CD4-positive, alpha-beta T cell (primary cell): ENCODE results near the gene ADK. TPM values are rescaled to one million over a fixed set of nuclear protein-coding genes. Genes with fewer than 3 reads are reported as not detected.

ENCODE experiments used
- ATAC-seq: fragments of 200-7000 bp; cut with Tn5 transposase; one replicate; pipeline ENCODE4 v1.10.0; 2022; ENCODE audit warnings: mild to moderate bottlenecking; ENCODE audit not compliant: poor library complexity
- CTCF ChIA-PET: fragments of 350-600 bp; sonication (Branson Sonifier 250); formaldehyde crosslinking; loops from one replicate; lab custom pipeline; 2021; ENCODE audit warnings: antibody characterized with exemption, inconsistent platforms; lab: Charles Lee
- POLR2A ChIA-PET: fragments of 350-600 bp; sonication (Branson Sonifier 250); formaldehyde crosslinking; loops from one replicate; lab custom pipeline; 2021; ENCODE audit warnings: antibody characterized with exemption, inconsistent platforms; lab: Charles Lee
- DNase-seq, 14 experiments: peaks; one replicate each; pipeline ENCODE4 v3.0.0-alpha.2; 2013 to 2020; ENCODE audit warnings: mixed read lengths in 2 of 14
- H3K27ac ChIP-seq, 2 donors: one replicate each; pipeline versions ENCODE4 v1.5.1 to v1.7.0; 2013; ENCODE audit warnings: low read length in 2 of 2, low read depth in 1 of 2, mild to moderate bottlenecking in 1 of 2
- H3K27me3 ChIP-seq, 2 experiments: 1 replicate in 1 of 2; 2 replicates in 1 of 2; pipeline versions ENCODE4 v1.6.1 to v1.7.0; 2013; ENCODE audit warnings: low read length in 2 of 2, control low read depth in 1 of 2, mild to moderate bottlenecking in 1 of 2, moderate library complexity in 1 of 2; ENCODE audit not compliant: insufficient read depth in 2 of 2, control insufficient read depth in 1 of 2
- H3K36me3 ChIP-seq: one replicate; pipeline ENCODE4 v1.6.1; 2013; ENCODE audit warnings: low read length, control low read depth; ENCODE audit not compliant: insufficient read depth
- H3K4me1 ChIP-seq: one replicate; pipeline ENCODE4 v1.6.1; 2013; ENCODE audit warnings: low read length, control low read depth; ENCODE audit not compliant: insufficient read depth
- H3K4me3 ChIP-seq: one replicate; pipeline ENCODE4 v1.5.1; 2013; ENCODE audit warnings: mild to moderate bottlenecking, low read length, moderate library complexity
- H3K9me3 ChIP-seq, 2 experiments: 1 replicate in 1 of 2; 2 replicates in 1 of 2; pipeline versions ENCODE4 v1.6.1 to v1.7.0; 2013; ENCODE audit warnings: low read length in 2 of 2, mild to moderate bottlenecking in 2 of 2, control low read depth in 1 of 2, moderate library complexity in 1 of 2; ENCODE audit not compliant: control insufficient read depth in 1 of 2, insufficient read depth in 1 of 2
- H3K27ac Mint-ChIP-seq: one replicate; pipeline ENCODE4 v1.8.0; 2020; ENCODE audit warnings: mixed read lengths
- H3K27me3 Mint-ChIP-seq: one replicate; pipeline ENCODE4 v1.8.0; 2021; ENCODE audit warnings: mixed read lengths
- H3K36me3 Mint-ChIP-seq: one replicate; pipeline ENCODE4 v1.8.0; 2021; ENCODE audit warnings: low read depth, mixed read lengths
- H3K4me1 Mint-ChIP-seq: one replicate; pipeline ENCODE4 v1.8.0; 2021; ENCODE audit warnings: low read depth, mixed read lengths
- H3K4me3 Mint-ChIP-seq: one replicate; pipeline ENCODE4 v1.8.0; 2020; ENCODE audit warnings: mild to moderate bottlenecking, mixed read lengths
- H3K9me3 Mint-ChIP-seq: one replicate; pipeline ENCODE4 v1.8.0; 2020; ENCODE audit warnings: mixed read lengths
- intact Hi-C, 2 experiments: fragments of 100-400 bp; cut with DNase I in 1 of 2; cut with micrococcal nuclease in 1 of 2; formaldehyde crosslinking; loops; one replicate each; pipeline versions ENCODE4 v1.15.1 to v1.9.0; 2023 to 2025; cut with DNase I, micrococcal nuclease
- total RNA-seq, 174 experiments: library from RNA in 2 of 174; stranded (reverse) in 2 of 174; gene quantifications; one replicate each; pipeline ENCODE4 v1.2.3 and lab custom pipeline; 2021 to 2026
- TF ChIP-seq, protein P1 (sequence below): fragments of 200-600 bp; IDR thresholded peaks from one replicate; pipeline ENCODE4 v1.8.0; 2022; ENCODE audit warnings: antibody characterized with exemption, mild to moderate bottlenecking

Gene ADK
- total RNA-seq, 2 experiments from 2014 or later, result 15.3 to 17.6 TPM

DNA sequence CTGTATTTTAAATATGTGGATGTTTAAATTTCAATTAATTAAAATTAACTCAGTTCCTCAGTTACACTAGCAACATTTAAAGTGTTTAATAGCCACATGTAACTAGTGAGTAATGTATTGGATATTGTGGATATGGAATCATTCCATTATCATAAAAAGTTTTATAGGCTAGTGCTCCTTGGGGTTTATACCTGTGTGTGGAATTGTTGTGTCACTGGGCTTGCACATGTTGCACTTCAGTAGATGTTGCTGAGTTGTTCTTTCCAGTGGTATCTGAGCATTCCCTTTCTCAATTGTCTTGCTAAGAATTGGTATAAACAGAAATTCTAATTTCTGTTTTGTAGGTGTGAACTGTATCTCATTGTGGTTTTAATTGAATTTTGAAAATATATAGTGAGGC lies 113.0 kb downstream of the ADK start:
- no peak for DNase-seq
- no peaks in the 10 kb centered on the region for H3K9me3 ChIP-seq
- H3K4me1 ChIP-seq, result peaks cover 4% of the 10 kb centered on the region
- H3K27ac ChIP-seq, result no peak overlapping the region
- ATAC-seq, result no peak
- ChIA-PET POLR2A (no interaction called here), CTCF (no interaction called here)
- no peaks in the 10 kb centered on the region for H3K36me3 ChIP-seq
- Mint-ChIP-seq H3K36me3 (no peaks in the 10 kb centered on the region), H3K9me3 (no peaks in the 10 kb centered on the region), H3K27me3 (no peaks in the 10 kb centered on the region), H3K4me3 (no peak overlapping the region), H3K4me1 (peaks cover 6% of the 10 kb centered on the region), H3K27ac (no peak overlapping the region)
- H3K27me3 ChIP-seq, result no peaks in the 10 kb centered on the region
- H3K4me3 ChIP-seq, result no peak overlapping the region
- TF ChIP-seq, protein P1, sequence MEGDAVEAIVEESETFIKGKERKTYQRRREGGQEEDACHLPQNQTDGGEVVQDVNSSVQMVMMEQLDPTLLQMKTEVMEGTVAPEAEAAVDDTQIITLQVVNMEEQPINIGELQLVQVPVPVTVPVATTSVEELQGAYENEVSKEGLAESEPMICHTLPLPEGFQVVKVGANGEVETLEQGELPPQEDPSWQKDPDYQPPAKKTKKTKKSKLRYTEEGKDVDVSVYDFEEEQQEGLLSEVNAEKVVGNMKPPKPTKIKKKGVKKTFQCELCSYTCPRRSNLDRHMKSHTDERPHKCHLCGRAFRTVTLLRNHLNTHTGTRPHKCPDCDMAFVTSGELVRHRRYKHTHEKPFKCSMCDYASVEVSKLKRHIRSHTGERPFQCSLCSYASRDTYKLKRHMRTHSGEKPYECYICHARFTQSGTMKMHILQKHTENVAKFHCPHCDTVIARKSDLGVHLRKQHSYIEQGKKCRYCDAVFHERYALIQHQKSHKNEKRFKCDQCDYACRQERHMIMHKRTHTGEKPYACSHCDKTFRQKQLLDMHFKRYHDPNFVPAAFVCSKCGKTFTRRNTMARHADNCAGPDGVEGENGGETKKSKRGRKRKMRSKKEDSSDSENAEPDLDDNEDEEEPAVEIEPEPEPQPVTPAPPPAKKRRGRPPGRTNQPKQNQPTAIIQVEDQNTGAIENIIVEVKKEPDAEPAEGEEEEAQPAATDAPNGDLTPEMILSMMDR, result no peak
- intact Hi-C loops, result loop anchor here (2.0 to 10.0 kb wide), 3 partner anchors 561 to 967 kb away; partner anchors contain the start of gene KAT6B (in 2 of the 2)

DNA sequence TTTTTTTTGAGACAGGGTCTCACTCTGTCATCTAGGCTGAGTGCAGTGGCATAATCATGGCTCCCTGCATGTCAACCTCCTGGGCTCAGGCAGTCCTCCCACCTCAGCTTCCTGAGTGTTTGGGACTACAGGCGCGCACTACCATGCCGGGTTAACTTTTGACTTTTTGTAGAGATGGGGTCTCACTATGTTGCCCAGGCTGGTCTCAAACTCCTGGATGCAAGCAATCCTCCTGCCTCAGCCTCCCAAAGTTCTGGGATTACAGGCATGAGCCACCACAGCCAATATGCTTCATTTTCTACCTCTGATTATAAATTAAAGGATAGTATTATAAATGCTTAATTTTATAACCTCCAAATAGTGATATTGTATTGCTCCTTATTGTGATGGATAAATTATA lies 121.3 kb downstream of the ADK start:
- TF ChIP-seq, protein P1, result no peak
- no peaks in the 10 kb centered on the region for H3K4me1 ChIP-seq
- no peaks in the 10 kb centered on the region for H3K36me3 ChIP-seq
- DNase-seq (no peak), ATAC-seq (no peak)
- H3K36me3 Mint-ChIP-seq, result no peaks in the 10 kb centered on the region
- ChIA-PET CTCF (no interaction called here), POLR2A (no interaction called here)
- H3K4me3 ChIP-seq, result no peak overlapping the region
- intact Hi-C loops, result no loop called here
- no peaks in the 10 kb centered on the region for H3K9me3 ChIP-seq
- no peaks in the 10 kb centered on the region for H3K27me3 Mint-ChIP-seq
- no peaks in the 10 kb centered on the region for H3K27me3 ChIP-seq
- H3K4me1 Mint-ChIP-seq, result no peaks in the 10 kb centered on the region
- no peak overlapping the region for H3K4me3 Mint-ChIP-seq
- no peak overlapping the region for H3K27ac Mint-ChIP-seq
- no peak overlapping the region for H3K27ac ChIP-seq
- no peaks in the 10 kb centered on the region for H3K9me3 Mint-ChIP-seq

DNA sequence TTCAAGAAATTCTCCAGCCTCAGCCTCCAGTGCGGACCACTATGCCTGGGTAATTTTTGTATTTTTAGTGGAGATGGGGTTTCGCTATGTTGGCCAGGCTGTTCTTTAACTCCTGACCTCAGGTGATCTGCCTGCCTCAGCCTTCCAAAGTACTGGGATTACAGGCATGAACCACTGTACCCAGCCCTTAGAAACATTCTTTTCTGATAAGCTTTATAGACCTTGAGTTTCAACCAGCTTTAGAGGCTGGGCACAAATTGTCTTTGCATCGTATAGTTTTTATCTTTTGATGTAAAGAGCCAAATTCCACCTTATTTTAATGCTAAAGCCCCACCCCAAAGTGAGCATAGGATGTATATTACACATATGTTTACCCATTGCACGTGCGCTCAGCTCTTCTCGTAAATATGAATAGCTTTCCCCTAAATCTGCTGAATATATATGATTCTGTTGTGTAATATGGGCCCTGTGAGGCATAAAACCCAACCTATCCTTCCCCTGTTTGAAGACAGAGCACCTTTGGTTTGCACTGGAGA lies 124.8 kb downstream of the ADK start:
- Mint-ChIP-seq H3K9me3 (no peaks in the 10 kb centered on the region), H3K4me3 (no peak overlapping the region), H3K4me1 (no peaks in the 10 kb centered on the region), H3K36me3 (no peaks in the 10 kb centered on the region), H3K27me3 (no peaks in the 10 kb centered on the region), H3K27ac (no peak overlapping the region)
- Histone ChIP-seq H3K9me3 (no peaks in the 10 kb centered on the region), H3K27me3 (no peaks in the 10 kb centered on the region), H3K4me3 (no peak overlapping the region), H3K27ac (no peak overlapping the region), H3K4me1 (no peaks in the 10 kb centered on the region), H3K36me3 (no peaks in the 10 kb centered on the region)
- ChIA-PET CTCF (interaction anchor here (1.5 kb wide), 1 partner anchor 824 kb away, joined by 4 read pairs; no protein-coding TSS in a partner anchor), POLR2A (interaction anchor here (0.6 kb wide), 1 partner anchor 617 kb away, joined by 3 read pairs; no protein-coding TSS in a partner anchor)
- DNase-seq (no peak), ATAC-seq (no peak)
- TF ChIP-seq, protein P1, result no peak
- intact Hi-C loops, result no loop called here
